Naive B cell (primary cell): ENCODE measurements around the gene LPP. TPM values are rescaled to one million over a fixed set of nuclear protein-coding genes. Genes with fewer than 3 reads are reported as not detected.

ENCODE experiments used
- ATAC-seq, 2 donors: fragments of 150-1000 bp; cut with Tn5 transposase; 2 replicates each; pipeline ENCODE4 v1.10.0; 2021; ENCODE audit warnings: low read depth in 2 of 2, mild to moderate bottlenecking in 2 of 2, moderate library complexity in 2 of 2
- DNase-seq: peaks from one replicate; pipeline ENCODE4 v3.0.0; 2022
- H3K27ac Mint-ChIP-seq, 6 donors: one replicate each; pipeline ENCODE4 v1.8.0; 2020 to 2022; ENCODE audit warnings: mild to moderate bottlenecking in 6 of 6, mixed read lengths in 6 of 6, moderate library complexity in 5 of 6, inconsistent platforms in 2 of 6
- H3K27me3 Mint-ChIP-seq, 3 donors: one replicate each; pipeline ENCODE4 v1.8.0; 2021 to 2022; ENCODE audit warnings: mixed read lengths in 3 of 3, mild to moderate bottlenecking in 1 of 3
- H3K36me3 Mint-ChIP-seq, 2 donors: one replicate each; pipeline ENCODE4 v1.8.0; 2020 to 2022; ENCODE audit warnings: mixed read lengths in 2 of 2, inconsistent platforms in 1 of 2, mild to moderate bottlenecking in 1 of 2
- H3K4me1 Mint-ChIP-seq, 3 donors: one replicate each; pipeline ENCODE4 v1.8.0; 2020 to 2022; ENCODE audit warnings: mixed read lengths in 3 of 3, inconsistent platforms in 1 of 3, mild to moderate bottlenecking in 1 of 3, moderate library complexity in 1 of 3
- H3K4me3 Mint-ChIP-seq, 8 donors: one replicate each; pipeline ENCODE4 v1.8.0; 2020 to 2022; ENCODE audit warnings: mild to moderate bottlenecking in 8 of 8, mixed read lengths in 8 of 8, moderate library complexity in 8 of 8, inconsistent platforms in 2 of 8
- H3K9me3 Mint-ChIP-seq, 7 donors: one replicate each; pipeline ENCODE4 v1.8.0; 2020 to 2022; ENCODE audit warnings: mixed read lengths in 7 of 7, mild to moderate bottlenecking in 5 of 7, inconsistent platforms in 2 of 7, moderate library complexity in 1 of 7
- polyA plus RNA-seq, 6 donors: library from polyadenylated mRNA; unstranded; fragments of 300-500 nt; fragmentation: Illumina TruSeq; gene quantifications; one replicate each; pipeline ENCODE4 v1.2.3, GENCODE V29; 2021; ENCODE audit warnings: low read depth in 6 of 6

LPP gene
- polyA plus RNA-seq, 6 donors from 2014 or later: 9.6 to 58.6 (median 25.4) TPM

DNA sequence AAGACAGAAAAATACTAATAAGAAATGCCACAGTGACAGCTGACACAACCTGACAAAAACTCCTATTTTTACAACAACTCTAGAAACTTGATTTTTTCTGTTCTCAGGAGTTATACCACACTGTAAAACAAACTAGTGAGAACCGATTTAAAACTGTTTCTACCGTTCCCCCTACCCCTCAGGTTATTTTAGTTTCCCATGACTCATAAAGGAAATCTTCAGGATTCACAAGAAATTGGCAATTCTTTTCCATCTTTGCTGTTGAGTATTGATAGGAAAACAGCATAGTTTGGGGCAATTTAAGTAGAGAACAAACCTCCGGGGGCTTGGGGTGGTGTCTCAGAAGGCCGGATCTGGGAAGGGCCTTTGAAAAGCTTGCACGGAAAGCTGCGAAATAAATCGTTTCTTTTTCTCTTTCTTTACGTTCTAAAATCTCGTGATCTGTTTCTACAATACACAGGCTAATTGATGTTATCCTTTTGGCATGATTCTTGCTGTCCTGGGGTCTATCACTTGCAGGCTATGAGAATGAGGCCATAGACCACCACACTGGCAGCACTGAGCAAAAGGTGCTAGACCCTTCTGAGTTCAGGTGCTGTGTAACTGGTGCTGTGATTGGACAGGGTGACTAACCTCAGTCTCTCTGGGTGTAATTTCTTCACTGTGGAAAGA is 89.3 kb downstream of the LPP start:
- no peaks in the 10 kb centered on the region for H3K36me3 Mint-ChIP-seq
- peak overlapping the region in 6 of 8 donors; percentile 58 to 82 (median 74) for H3K4me3 Mint-ChIP-seq
- ATAC-seq (no peak), DNase-seq (no peak)
- H3K27ac Mint-ChIP-seq: peak overlapping the region; percentile 94 to 99 (median 96)
- H3K4me1 Mint-ChIP-seq: peaks cover 56 to 76% (median 76%) of the 10 kb centered on the region in 3 donors
- no peaks in the 10 kb centered on the region for H3K27me3 Mint-ChIP-seq
- H3K9me3 Mint-ChIP-seq: no peaks in the 10 kb centered on the region

DNA sequence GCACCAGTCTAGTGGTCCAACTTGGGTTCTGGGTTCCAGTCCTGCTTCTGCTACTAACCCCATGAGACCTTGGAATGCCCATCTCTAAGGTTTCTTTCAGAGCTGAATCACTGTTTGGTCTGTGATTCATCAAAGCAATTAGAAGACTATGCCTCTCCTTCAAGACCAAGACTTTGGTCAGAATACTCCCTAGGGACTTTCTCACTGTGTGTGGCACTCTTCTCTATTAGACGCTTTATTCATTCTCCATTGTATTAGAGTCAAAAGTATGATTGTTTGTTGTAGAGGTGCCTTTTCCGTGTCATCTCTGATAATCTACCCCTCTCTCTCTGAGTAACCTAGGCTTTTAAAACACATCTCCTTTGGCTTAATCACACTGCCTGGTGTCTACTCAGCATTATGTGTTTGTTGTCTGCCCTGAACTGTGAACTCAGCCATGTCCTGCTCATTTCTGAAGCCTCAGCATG is 90.5 kb downstream of the LPP start:
- peak overlapping the region; percentile 48 to 97 (median 94) for H3K27ac Mint-ChIP-seq
- peaks cover 47 to 68% (median 65%) of the 10 kb centered on the region in 3 donors for H3K4me1 Mint-ChIP-seq
- ATAC-seq: no peak
- H3K4me3 Mint-ChIP-seq: peak overlapping the region in 5 of 8 donors; percentile 22 to 73 (median 35)
- no peaks in the 10 kb centered on the region for H3K9me3 Mint-ChIP-seq
- no peaks in the 10 kb centered on the region for H3K36me3 Mint-ChIP-seq
- no peaks in the 10 kb centered on the region for H3K27me3 Mint-ChIP-seq
- DNase-seq: no peak

DNA sequence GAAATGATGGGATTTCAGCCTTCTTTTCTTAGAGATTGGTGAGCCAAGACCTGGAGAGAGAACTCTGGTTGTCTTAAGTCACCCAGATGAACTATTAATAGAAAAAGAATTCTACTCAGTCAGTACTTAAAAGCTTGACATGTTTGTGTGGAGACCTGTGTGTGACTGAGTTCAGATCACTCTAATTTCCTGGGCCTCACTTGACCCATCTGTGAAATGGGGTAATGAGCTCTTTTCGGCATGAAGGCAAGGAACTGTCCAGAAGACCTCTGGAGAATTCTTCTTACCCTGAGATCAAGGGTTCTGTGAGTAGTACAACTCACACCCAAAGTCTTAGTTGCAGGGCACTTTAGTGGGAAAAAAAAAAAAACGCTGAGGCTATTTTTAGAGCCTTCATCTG is 92.9 kb downstream of the LPP start:
- Mint-ChIP-seq H3K27me3 (no peaks in the 10 kb centered on the region), H3K4me3 (no peak overlapping the region), H3K4me1 (peaks cover 24 to 58% (median 49%) of the 10 kb centered on the region in 3 donors), H3K9me3 (no peaks in the 10 kb centered on the region), H3K36me3 (peaks cover 0 to 7% of the 10 kb centered on the region in 2 donors), H3K27ac (peak overlapping the region in 2 of 6 donors; percentile 47 to 49)
- no peak for ATAC-seq
- DNase-seq: no peak

DNA sequence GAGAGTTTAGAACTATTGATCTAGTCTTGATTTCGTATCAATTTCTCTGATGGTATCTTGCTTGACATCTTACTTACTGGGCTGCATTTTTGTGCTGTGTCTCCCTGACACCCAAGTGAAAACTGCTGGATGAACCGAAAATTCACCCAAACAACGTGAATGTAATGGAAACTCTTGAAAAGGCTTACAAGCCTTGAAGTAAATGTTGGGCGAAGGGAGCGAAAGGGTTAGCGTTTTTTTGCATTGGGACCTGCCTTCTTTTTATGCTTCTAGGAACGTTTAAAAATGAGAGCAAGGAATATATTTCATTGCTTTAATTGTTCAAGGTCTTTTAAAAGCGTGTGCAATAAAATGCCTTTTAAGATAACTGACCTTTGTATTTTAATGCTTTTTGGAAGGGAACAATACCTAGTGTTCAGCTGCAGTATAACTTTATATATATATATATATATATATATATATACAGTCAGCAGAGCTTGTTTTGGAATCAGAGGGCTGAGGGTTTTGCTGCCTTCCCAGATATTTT is 94.1 kb downstream of the LPP start:
- no peak for ATAC-seq
- H3K36me3 Mint-ChIP-seq: peaks cover 0 to 7% of the 10 kb centered on the region in 2 donors
- H3K4me1 Mint-ChIP-seq: peaks cover 13 to 46% (median 37%) of the 10 kb centered on the region in 3 donors
- no peak for DNase-seq
- no peak overlapping the region for H3K4me3 Mint-ChIP-seq
- H3K9me3 Mint-ChIP-seq: no peaks in the 10 kb centered on the region
- no peaks in the 10 kb centered on the region for H3K27me3 Mint-ChIP-seq
- peak overlapping the region in 2 of 6 donors; percentile 33 to 42 for H3K27ac Mint-ChIP-seq

DNA sequence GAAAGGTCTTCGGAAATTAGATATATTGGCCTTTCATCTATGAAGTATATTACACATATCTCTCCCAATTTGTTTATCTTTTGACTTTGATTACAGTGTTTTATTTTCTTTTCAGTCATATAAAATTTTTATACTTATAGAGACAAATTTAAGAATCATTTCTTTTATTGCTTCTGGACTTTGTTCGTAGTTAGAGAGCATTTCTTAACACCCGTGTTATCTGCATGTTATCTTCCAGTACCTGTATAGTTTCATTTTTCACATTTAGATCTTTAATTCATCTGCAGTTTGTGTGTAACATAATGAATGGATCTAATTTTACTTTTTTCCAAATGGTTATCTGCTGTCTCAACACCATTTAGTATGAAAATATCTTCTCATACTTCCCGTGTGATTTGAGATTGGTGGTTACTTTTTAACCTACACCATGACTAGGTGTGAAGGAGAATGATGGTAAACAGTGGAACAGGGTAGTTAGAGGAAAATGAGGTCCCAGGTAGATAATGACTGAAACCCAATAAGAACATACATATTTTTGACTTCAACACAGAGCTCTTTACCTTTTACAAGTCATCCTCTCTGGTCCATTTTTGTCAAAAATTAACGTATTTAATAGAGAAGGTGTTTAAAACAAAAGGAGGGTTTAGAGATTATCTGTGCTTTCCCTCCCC is 99.3 kb downstream of the LPP start:
- ATAC-seq (no peak), DNase-seq (no peak)
- H3K4me1 Mint-ChIP-seq: peaks cover 17 to 47% (median 31%) of the 10 kb centered on the region in 3 donors
- H3K9me3 Mint-ChIP-seq: no peaks in the 10 kb centered on the region
- no peak overlapping the region for H3K27ac Mint-ChIP-seq
- H3K36me3 Mint-ChIP-seq: peaks cover 0 to 7% of the 10 kb centered on the region in 2 donors
- H3K4me3 Mint-ChIP-seq: no peak overlapping the region
- no peaks in the 10 kb centered on the region for H3K27me3 Mint-ChIP-seq

DNA sequence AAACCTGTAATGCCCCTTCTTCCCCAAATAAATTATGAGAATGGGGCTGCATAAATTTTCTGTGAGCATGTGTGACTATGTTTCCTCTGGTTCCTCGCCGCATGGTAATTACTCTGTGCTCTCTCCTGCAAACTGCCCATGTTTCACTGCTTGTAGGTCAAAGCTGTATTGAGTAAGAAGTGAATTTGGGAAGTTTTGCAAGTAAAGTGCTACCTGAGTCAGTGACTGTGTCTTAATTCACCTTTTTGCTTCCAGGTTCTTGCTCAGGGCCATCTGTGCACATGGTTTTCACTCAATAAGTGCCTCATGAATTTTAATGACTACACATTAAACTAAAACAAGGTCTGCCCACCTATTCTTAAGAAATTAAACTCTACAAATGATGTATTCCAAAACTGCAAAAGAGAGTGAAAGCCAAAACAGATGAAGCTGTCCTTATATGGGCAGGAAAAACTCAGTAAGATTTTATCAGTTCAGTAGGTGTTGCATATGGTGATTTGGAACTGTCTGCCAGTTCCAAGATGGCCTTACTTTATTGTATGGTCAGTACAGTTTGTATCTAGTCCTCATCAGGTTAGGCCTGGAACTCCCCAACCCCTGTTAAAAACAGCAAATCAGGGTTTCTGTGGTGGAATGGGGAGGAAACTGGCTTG is 100.0 kb downstream of the LPP start:
- no peak for DNase-seq
- no peak for ATAC-seq
- Mint-ChIP-seq H3K27me3 (no peaks in the 10 kb centered on the region), H3K27ac (peak overlapping the region in 1 of 6 donors; percentile 82), H3K4me3 (no peak overlapping the region), H3K9me3 (no peaks in the 10 kb centered on the region), H3K4me1 (peaks cover 17 to 51% (median 34%) of the 10 kb centered on the region in 3 donors), H3K36me3 (peaks cover 4 to 7% of the 10 kb centered on the region in 2 donors)

DNA sequence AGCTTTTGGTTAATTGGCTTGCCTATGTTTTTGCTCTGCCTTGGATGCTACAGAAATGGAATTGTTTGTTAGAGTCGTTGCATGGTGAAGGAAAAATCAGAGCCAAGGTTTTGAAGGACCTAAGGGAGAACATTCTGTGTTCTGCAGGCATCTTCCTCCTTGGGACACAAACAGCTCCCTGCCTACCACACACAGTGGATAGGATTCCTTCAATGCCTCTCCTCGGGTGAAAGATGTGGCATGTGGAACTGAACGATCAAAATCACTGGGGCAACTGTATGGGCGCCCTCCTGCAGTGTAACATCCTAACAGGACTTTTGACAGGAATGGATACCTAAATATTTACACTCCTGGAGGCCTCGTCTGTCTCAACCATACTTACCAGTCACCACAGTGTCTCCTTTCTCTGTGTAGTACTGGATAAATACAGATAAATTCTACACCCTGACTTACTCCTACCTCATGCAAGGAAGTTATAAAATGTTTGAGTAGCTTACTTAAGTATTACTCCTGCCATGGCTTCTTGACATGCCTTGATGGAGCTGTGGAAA is 100.6 kb downstream of the LPP start:
- no peak overlapping the region for H3K4me3 Mint-ChIP-seq
- H3K36me3 Mint-ChIP-seq: peaks cover 7 to 10% of the 10 kb centered on the region in 2 donors
- H3K9me3 Mint-ChIP-seq: no peaks in the 10 kb centered on the region
- H3K4me1 Mint-ChIP-seq: peaks cover 20 to 58% (median 36%) of the 10 kb centered on the region in 3 donors
- no peaks in the 10 kb centered on the region for H3K27me3 Mint-ChIP-seq
- no peak overlapping the region for H3K27ac Mint-ChIP-seq
- DNase-seq (no peak), ATAC-seq (no peak)

DNA sequence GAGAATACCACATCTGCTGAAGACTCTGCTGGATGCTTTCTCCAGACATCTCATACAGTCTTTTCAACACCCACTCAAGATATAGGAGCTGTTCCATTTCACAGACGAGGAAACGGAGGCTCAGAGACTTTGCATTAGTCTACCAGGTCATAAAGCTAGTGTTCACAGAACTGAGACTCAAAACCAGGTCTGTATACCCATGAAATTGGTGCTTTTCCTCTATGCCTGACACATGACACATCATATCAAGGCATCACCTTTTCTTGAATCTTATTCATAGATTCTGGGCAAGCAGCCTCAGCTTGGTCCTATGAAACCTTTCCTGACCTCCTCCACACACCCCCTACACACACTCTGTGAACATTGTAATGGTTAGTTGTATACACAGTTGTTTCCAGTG is 101.2 kb downstream of the LPP start:
- no peaks in the 10 kb centered on the region for H3K9me3 Mint-ChIP-seq
- ATAC-seq: no peak
- H3K27ac Mint-ChIP-seq: no peak overlapping the region
- peaks cover 7 to 10% of the 10 kb centered on the region in 2 donors for H3K36me3 Mint-ChIP-seq
- no peaks in the 10 kb centered on the region for H3K27me3 Mint-ChIP-seq
- DNase-seq: no peak
- H3K4me3 Mint-ChIP-seq: no peak overlapping the region
- H3K4me1 Mint-ChIP-seq: peaks cover 20 to 55% (median 34%) of the 10 kb centered on the region in 3 donors

DNA sequence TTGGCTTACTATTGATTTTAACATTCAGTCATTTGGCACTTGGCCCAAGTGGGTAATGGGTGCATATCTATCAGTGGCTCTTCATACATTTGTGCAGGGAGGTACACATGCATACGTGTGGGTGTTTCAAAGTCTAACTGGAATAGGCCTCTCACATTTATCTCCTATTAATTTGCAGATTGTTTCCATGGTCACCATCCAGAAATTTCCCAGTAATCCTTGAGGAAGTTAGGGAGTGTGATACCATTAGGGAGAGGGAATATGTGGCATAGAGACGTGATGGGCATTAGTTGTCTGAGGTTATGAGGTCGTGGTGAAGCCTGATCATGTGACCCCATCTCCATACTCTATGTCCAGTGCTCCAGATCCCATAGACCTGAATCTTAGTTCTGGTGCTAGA is 102.8 kb downstream of the LPP start:
- peak overlapping the region in 2 of 6 donors; percentile 33 to 45 for H3K27ac Mint-ChIP-seq
- H3K4me1 Mint-ChIP-seq: peaks cover 20 to 45% (median 29%) of the 10 kb centered on the region in 3 donors
- ATAC-seq (no peak), DNase-seq (no peak)
- H3K36me3 Mint-ChIP-seq: peaks cover 0 to 10% of the 10 kb centered on the region in 2 donors
- H3K4me3 Mint-ChIP-seq: no peak overlapping the region
- no peaks in the 10 kb centered on the region for H3K27me3 Mint-ChIP-seq
- no peaks in the 10 kb centered on the region for H3K9me3 Mint-ChIP-seq

DNA sequence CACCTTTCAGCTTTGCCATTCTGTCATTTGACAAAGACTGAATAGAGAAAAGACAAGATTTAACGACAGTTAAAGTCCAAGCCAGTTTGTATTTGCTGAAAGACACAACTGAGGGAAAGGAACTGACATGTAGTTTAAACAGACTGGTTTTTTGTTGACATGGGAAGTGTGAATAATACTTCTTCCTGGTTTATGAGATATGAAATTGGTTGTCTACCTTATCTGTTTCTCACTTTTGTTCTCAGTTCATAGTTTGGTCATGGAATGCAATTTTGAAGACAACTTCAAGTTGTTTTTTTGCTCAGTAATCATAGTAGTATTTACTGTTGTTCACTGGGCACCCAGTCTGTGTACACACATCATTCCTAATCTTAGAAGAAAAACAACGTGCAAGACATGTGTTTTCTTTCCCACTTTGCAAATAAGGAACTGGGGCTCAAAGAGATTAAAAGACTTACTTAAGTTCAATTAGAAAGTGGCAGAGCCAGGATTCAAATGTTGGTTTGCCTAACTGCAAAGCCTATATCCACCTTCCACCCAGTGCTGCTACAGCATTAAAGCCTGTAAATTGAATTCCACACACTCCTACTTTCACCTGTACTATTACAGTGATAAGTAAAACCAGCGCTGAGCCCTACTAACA is 103.5 kb downstream of the LPP start:
- Mint-ChIP-seq H3K27ac (peak overlapping the region in 3 of 6 donors; percentile 27 to 62 (median 45)), H3K4me1 (peaks cover 20 to 48% (median 30%) of the 10 kb centered on the region in 3 donors), H3K9me3 (no peaks in the 10 kb centered on the region), H3K36me3 (peaks cover 0 to 13% of the 10 kb centered on the region in 2 donors), H3K27me3 (no peaks in the 10 kb centered on the region), H3K4me3 (peak overlapping the region in 1 of 8 donors; percentile 2)
- ATAC-seq: no peak
- DNase-seq: no peak

DNA sequence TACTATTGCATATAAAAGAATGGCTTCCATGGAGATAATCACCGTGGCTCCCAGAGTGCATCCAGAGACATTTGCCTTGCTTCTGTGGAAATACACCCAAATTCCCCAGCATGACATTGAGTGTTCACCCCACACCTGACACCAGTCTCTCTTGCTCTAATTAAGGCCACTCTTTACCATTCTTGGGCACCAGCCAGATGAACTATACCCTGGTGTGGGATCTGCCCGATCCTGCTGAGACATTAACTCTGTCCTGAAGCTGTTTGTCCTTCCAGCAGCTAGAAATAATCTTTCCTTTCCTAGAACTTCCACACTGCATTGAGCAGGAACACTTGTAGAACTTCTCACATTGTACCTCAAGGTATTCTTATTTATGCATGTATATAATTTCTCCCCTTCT is 105.2 kb downstream of the LPP start:
- Mint-ChIP-seq H3K9me3 (no peaks in the 10 kb centered on the region), H3K4me1 (peaks cover 14 to 40% (median 32%) of the 10 kb centered on the region in 3 donors), H3K27me3 (no peaks in the 10 kb centered on the region), H3K36me3 (peaks cover 0 to 14% of the 10 kb centered on the region in 2 donors), H3K4me3 (no peak overlapping the region), H3K27ac (peak overlapping the region in 3 of 6 donors; percentile 16 to 80 (median 52))
- DNase-seq: no peak
- no peak for ATAC-seq

DNA sequence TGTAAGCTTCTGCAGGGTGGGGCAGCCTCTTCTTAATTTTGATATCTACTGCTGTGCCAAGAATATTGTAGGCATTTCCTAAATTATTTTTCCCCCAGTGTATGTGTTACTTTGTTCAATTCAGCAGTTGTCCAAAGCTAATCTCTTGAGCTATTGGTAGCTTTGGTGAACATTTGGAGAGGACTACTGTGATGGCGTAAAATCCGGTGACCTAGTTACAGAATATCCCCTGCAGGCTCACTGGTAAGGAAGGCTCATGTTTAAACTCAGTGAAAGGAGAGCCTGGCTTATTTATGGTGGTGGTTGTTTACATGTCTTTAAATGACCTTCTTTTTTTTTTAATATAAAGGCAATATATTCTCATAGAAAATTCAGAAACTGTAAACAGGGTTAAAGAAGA is 105.6 kb downstream of the LPP start:
- Mint-ChIP-seq H3K4me1 (peaks cover 14 to 36% (median 28%) of the 10 kb centered on the region in 3 donors), H3K27ac (peak overlapping the region in 2 of 6 donors; percentile 28 to 52), H3K36me3 (peaks cover 0 to 14% of the 10 kb centered on the region in 2 donors), H3K9me3 (no peaks in the 10 kb centered on the region), H3K27me3 (no peaks in the 10 kb centered on the region), H3K4me3 (no peak overlapping the region)
- no peak for DNase-seq
- no peak for ATAC-seq

DNA sequence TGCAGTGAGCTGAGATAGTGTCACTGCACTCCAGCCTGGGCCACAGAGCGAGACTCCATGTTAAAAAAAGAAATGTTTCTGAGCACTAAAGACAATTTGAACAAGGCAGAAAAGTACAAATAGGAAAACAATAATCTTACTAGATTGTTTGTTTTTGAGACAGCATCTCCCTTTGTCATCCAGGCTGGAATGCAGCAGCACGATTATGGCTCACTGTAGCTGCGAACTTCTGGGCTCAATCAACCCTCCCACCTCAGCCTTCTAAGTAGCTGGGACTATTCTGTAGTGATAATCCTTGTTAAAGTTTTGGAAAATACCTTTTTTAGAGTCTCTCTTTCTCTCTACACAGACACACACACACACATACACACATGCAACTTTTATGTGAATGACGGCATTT is 107.1 kb downstream of the LPP start:
- Mint-ChIP-seq H3K36me3 (peaks cover 0 to 14% of the 10 kb centered on the region in 2 donors), H3K4me1 (peaks cover 14 to 36% (median 28%) of the 10 kb centered on the region in 3 donors), H3K27me3 (no peaks in the 10 kb centered on the region), H3K4me3 (no peak overlapping the region), H3K9me3 (no peaks in the 10 kb centered on the region), H3K27ac (no peak overlapping the region)
- ATAC-seq (no peak), DNase-seq (no peak)
